Bronchial smooth muscle cell (primary cell): ENCODE results near the gene TTBK1. TPM values are rescaled to one million over a fixed set of nuclear protein-coding genes. Genes with fewer than 3 reads are reported as not detected.

Source experiments
- total RNA-seq: library from RNA; depleted of rRNA; stranded (reverse); fragments of >200 nt; gene quantifications from 2 replicates; pipeline ENCODE4 v1.2.1, GENCODE V29; 2014

TTBK1 gene
- total RNA-seq = under 0.01 TPM in 1 of 2 replicates, not detected in the other

DNA sequence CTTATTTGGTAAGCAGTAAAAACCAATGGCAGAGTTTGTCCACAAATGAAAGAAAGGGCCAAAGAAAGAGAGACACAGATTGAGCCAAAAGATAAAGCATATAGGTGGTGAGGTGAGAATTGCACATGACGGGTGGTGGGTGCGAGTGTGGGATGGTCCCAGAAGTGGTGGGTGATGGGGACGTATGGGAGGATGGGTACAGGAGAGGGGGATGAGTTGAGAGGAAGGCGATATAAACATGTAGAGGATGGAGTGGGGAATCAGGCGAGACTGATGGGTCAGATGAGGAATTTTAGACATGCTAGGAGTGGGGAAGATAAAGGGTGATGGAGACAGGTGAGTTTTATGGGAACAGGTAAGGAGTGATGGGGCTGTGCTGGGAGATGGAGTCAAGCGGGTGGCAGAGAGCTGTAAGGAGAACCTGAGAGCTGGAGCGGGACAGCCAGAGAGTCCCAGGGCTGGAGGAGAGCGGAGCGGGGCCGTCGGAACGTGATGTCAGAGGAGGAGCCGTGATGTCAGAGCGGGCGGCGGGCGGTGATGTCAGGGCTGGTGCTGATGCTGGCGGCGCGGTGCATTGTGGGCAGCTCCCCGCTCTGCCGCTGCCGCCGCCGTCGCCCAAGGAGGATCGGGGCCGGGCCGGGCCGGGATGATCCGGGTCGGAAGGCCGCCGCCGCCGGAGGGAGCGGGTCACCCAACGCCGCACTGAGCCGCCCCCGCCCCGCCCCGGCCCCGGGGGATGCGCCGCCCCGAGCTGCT, at the start of gene TTBK1:
Gene TTBK1 (plus strand): TSS at position 574 of the 756 bp plus-strand sequence. CDS start 3,180 bp downstream, outside the sequence.

GRCh38 chr6:43228951-43229802, 14.1 kb upstream of the TTBK1 start, which contains the start of gene DNPH1:
Gene DNPH1 (minus strand): TSS chr6:43229481. CDS start chr6:43229456, 25 bp downstream.

GRCh38 chr6:43297644-43298564, 54.6 kb downstream of the TTBK1 start, which contains the start of gene SLC22A7:
Gene SLC22A7 (plus strand): TSS chr6:43298260. CDS start chr6:43298359, 99 bp downstream.

DNA sequence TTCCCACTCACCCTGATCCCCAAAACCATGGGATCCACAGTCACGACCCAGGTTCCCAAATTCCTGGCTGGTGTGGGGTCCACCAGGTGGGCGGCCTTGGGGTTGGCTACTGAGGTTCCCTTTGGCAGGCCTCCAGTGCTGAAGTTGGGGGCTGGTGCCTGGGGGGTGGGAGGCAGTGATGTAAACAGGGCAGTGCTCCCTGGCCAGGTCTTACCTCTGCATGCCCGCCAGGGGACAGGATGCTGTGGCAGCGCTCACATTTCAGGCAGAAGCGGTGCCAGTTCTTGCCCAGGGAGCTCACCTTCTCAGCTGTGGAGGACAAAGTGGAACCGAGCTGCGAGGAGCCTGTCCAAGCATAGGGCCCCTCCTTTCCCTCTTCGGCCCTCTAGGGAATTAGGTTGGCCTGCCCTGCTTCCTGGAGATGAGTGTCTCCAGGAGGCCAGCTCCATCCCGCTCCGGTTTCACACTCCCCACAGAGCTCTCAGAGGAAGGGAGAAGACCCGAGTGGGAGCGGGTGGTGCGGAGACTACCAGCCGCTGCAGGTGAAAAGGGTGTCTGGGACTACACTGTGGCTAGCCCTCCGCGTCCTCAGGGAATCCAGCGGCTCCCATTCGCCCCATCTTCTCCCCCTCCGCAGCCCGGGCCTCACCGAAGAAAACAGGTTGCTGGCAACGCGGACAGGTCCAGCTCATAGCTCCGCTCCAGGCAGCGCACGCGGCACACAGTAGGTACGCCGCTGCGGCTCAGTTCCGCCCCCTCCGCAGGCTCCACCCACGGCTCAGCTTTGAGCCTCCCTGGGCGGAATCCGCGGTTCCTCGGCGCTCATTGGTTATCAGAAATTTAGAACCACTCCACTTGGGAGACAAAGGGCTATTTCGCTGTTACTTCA, 65.1 kb downstream of the TTBK1 start, which contains the start of gene CRIP3:
Gene CRIP3 (minus strand): TSS at position 726 of the 889 bp plus-strand sequence. CDS start 34 bp downstream, at position 692.

Other genes starting within 250 kb of the TTBK1 start
- 65.2 and 72.3 TPM in 2 replicates for gene MEA1, start 229.5 kb upstream of the TTBK1 start, total RNA-seq
- gene KLHDC3, start 229.2 kb upstream of the TTBK1 start, total RNA-seq = 43.7 and 56.8 TPM in 2 replicates
- gene RRP36, start 221.9 kb upstream of the TTBK1 start, total RNA-seq = 48.5 and 73.9 TPM in 2 replicates
- 40.1 and 58.3 TPM in 2 replicates for gene CUL7, start 189.6 kb upstream of the TTBK1 start, total RNA-seq
- gene MRPL2, start 184.0 kb upstream of the TTBK1 start, total RNA-seq = 18.1 and 22.7 TPM in 2 replicates
- gene KLC4, start 183.8 kb upstream of the TTBK1 start, total RNA-seq = 20.3 and 25.3 TPM in 2 replicates
- 56.9 and 151 TPM in 2 replicates for gene PTK7, start 167.2 kb upstream of the TTBK1 start, total RNA-seq
- 7.7 and 13.6 TPM in 2 replicates for gene SRF, start 72.2 kb upstream of the TTBK1 start, total RNA-seq
- 28.1 and 31.1 TPM in 2 replicates for gene CUL9, start 61.3 kb upstream of the TTBK1 start, total RNA-seq
- gene DNPH1, start 14.0 kb upstream of the TTBK1 start, total RNA-seq = 38.8 and 64.5 TPM in 2 replicates
- not detected in 2 replicates for gene SLC22A7, start 54.8 kb downstream of the TTBK1 start, total RNA-seq
- 0.77 TPM in 1 of 2 replicates, not detected in the other for gene CRIP3, start 65.3 kb downstream of the TTBK1 start, total RNA-seq
- 3.9 and 4.1 TPM in 2 replicates for gene ZNF318, start 126.2 kb downstream of the TTBK1 start, total RNA-seq
- gene ABCC10, start 184.1 kb downstream of the TTBK1 start, total RNA-seq = 15.6 and 16.7 TPM in 2 replicates
- 0.26 and 0.63 TPM in 2 replicates for gene DLK2, start 212.1 kb downstream of the TTBK1 start, total RNA-seq
- gene TJAP1, start 234.1 kb downstream of the TTBK1 start, total RNA-seq = 8.0 TPM in 2 replicates